GM12872 (cell line): ENCODE results near the gene TRANK1.
A peak's percentile ranks its signal among the peaks of the same experiment; 100 is the strongest.

Experiments used
- CTCF ChIP-seq: IDR thresholded peaks from 3 replicates; pipeline ENCODE4 v1.5.1; 2011; ENCODE audit warnings: low read depth, mild to moderate bottlenecking, low read length, moderate library complexity; ENCODE audit not compliant: insufficient read depth

TRANK1 gene

GRCh38 chr3:36868614-36869436 lies 76.0 kb downstream of the TRANK1 start:
- TF ChIP-seq CTCF = peak; percentile 82

GRCh38 chr3:36867810-36868209 lies 77.0 kb downstream of the TRANK1 start:
- no peak for TF ChIP-seq CTCF

- TF ChIP-seq CTCF = no peak
Measured at GRCh38 chr3:36866368-36866767, 78.5 kb downstream of the TRANK1 start.

GRCh38 chr3:36864180-36865053 lies 80.4 kb downstream of the TRANK1 start:
- no peak for TF ChIP-seq CTCF

- no peak for TF ChIP-seq CTCF
Measured at GRCh38 chr3:36862076-36862755, 82.6 kb downstream of the TRANK1 start.

GRCh38 chr3:36859494-36859893 lies 85.4 kb downstream of the TRANK1 start:
- TF ChIP-seq CTCF = no peak

GRCh38 chr3:36852071-36852470 lies 92.8 kb downstream of the TRANK1 start:
- TF ChIP-seq CTCF = no peak
